Tibial artery (tissue), 4 donors: ENCODE results near the gene COL28A1.

Source experiments
- DNase-seq, 2 donors: peaks; one replicate each; pipeline ENCODE4 v3.0.0-alpha.2; 2019
- H3K27ac ChIP-seq, 2 donors: fragments of 200-600 bp; sonication (generic) in 1 of 2; 1 replicate in 1 of 2; 2 replicates in 1 of 2; pipeline ENCODE4 v1.5.1; 2018 to 2019; ENCODE audit warnings: mild to moderate bottlenecking in 1 of 2
- H3K27me3 ChIP-seq, 2 donors: fragments of 200-600 bp; sonication (generic) in 1 of 2; one replicate each; pipeline versions ENCODE4 v1.5.1 to v1.6.0; 2016 to 2019
- H3K36me3 ChIP-seq, 3 donors: fragments of 200-600 bp; sonication (generic) in 2 of 3; one replicate each; pipeline ENCODE4 v1.5.1; 2016 to 2019; ENCODE audit warnings: mild to moderate bottlenecking in 2 of 3
- H3K4me1 ChIP-seq, 4 donors: fragments of 200-600 bp; sonication (generic) in 2 of 4; 1 replicate in 3 of 4; 2 replicates in 1 of 4; pipeline ENCODE4 v1.5.1; 2016 to 2019
- H3K4me3 ChIP-seq, 2 donors: fragments of 200-600 bp; sonication (generic) in 1 of 2; 1 replicate in 1 of 2; 2 replicates in 1 of 2; pipeline ENCODE4 v1.5.1; 2018 to 2019; ENCODE audit warnings: mild to moderate bottlenecking in 2 of 2
- H3K9me3 ChIP-seq, 3 donors: fragments of 200-600 bp; sonication (generic) in 1 of 3; one replicate each; pipeline ENCODE4 v1.5.1; 2016 to 2019
- CTCF ChIP-seq, 2 experiments: fragments of 200-600 bp in 1 of 2; fragments of 450-650 bp in 1 of 2; IDR thresholded peaks; one replicate each; pipeline ENCODE4 v1.5.1; 2017 to 2019; ENCODE audit warnings: antibody characterized with exemption in 2 of 2, mild to moderate bottlenecking in 1 of 2, moderate library complexity in 1 of 2
- intact Hi-C: fragments of 100-400 bp; cut with DNase I; formaldehyde crosslinking; loops from one replicate; pipeline ENCODE4 v1.15.0; 2023; ENCODE audit warnings: low total_unique reads

COL28A1 gene

DNA sequence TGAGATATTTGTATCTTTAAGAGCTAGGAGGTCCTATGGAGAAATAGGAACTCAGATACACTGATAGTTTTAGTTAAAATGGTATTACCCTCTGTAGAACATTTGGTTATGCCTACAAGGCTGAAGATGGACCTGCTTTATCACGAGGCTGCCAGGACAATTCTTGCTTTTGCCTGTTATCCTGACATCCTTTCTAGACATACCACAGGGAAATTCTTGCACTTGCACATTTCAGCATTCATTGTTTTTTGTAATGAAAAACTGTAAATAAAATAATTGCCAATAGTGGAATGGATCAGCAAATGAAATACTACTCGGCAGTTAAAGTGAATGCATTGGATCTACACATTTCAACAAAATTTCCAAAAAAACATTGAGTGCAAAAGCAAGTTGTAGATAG, 9.7 kb downstream of the COL28A1 start:
- Histone ChIP-seq H3K27ac (no peak overlapping the region), H3K4me1 (no peaks in the 10 kb centered on the region), H3K9me3 (no peaks in the 10 kb centered on the region), H3K36me3 (no peaks in the 10 kb centered on the region), H3K27me3 (no peaks in the 10 kb centered on the region), H3K4me3 (no peak overlapping the region)
- intact Hi-C loops = no loop called here
- no peak for DNase-seq
- TF ChIP-seq CTCF (IDR thresholded peaks at IDR 0.05) = no peak

DNA sequence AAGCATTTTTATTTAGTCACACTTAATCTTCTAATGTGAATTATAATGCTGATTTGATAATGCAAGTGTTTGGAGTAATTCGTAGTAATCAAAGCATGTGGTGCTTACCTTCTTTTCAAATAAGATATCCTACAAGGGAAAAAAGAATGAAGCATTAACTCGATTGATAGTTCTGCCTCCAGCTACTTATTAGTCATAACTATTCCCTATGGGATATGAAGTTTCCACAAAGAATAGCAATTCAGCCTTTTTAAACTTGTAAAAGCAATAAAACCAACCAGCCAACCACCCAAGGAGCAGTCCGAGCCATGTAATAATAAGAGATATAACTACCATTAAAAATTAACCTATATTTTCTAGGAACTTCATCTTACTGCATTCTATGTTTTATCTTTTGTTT, 11.6 kb downstream of the COL28A1 start:
- Histone ChIP-seq H3K27me3 (no peaks in the 10 kb centered on the region), H3K4me3 (no peak overlapping the region), H3K27ac (no peak overlapping the region), H3K36me3 (no peaks in the 10 kb centered on the region), H3K9me3 (no peaks in the 10 kb centered on the region), H3K4me1 (no peaks in the 10 kb centered on the region)
- intact Hi-C loops = no loop called here
- TF ChIP-seq CTCF (IDR thresholded peaks at IDR 0.05) = no peak
- no peak for DNase-seq

- Histone ChIP-seq H3K9me3 (no peaks in the 10 kb centered on the region), H3K4me3 (no peak overlapping the region), H3K36me3 (no peaks in the 10 kb centered on the region), H3K27me3 (no peaks in the 10 kb centered on the region), H3K4me1 (no peaks in the 10 kb centered on the region), H3K27ac (no peak overlapping the region)
- DNase-seq = no peak
- intact Hi-C loops = no loop called here
- no peak for TF ChIP-seq CTCF (IDR thresholded peaks at IDR 0.05)
Observed at GRCh38 chr7:7522421-7522820, 13.3 kb downstream of the COL28A1 start.

DNA sequence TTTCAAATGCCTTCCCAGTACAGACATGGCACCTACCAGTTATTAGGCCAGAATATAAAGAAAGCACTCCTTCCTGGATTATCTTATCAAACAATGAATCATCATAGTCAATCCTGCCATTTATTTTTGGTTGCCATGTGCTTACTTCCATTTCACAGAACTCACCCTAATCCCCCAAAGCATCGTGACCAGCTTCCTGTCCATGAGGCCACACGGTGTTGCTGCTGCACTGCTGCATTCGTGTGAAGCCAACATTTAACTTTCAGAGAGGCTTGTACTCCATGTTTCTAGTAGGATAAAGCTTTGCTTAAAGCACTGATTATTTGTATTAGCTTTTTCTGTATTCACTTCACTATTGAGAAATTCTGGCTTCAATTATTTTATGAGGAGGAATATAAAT, 14.4 kb downstream of the COL28A1 start:
- Histone ChIP-seq H3K4me3 (no peak overlapping the region), H3K27ac (no peak overlapping the region), H3K9me3 (no peaks in the 10 kb centered on the region), H3K4me1 (no peaks in the 10 kb centered on the region), H3K27me3 (no peaks in the 10 kb centered on the region), H3K36me3 (no peaks in the 10 kb centered on the region)
- intact Hi-C loops = no loop called here
- no peak for DNase-seq
- TF ChIP-seq CTCF (IDR thresholded peaks at IDR 0.05) = no peak

GRCh38 chr7:7519528-7519927, 16.1 kb downstream of the COL28A1 start:
- Histone ChIP-seq H3K27me3 (no peaks in the 10 kb centered on the region), H3K9me3 (no peaks in the 10 kb centered on the region), H3K4me1 (no peaks in the 10 kb centered on the region), H3K27ac (no peak overlapping the region), H3K36me3 (no peaks in the 10 kb centered on the region), H3K4me3 (no peak overlapping the region)
- intact Hi-C loops = no loop called here
- no peak for TF ChIP-seq CTCF (IDR thresholded peaks at IDR 0.05)
- no peak for DNase-seq

DNA sequence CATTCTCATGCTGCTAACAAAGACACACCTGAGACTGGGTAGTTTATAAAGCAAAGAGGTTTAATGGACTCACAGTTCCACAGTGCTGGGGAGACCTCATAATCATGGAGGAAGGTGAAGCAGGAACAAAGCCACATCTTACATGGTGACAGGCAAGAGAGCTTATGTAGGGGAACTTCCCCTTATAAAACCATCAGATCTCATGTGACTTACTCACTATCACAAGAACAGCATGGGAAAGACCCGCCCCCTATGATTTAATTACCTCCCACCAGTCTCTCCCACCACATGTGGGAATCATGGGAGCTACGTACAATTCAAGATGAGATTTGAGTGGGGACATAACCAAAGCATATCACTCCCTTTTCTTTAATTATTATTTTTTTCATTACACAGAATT, 16.6 kb downstream of the COL28A1 start:
- H3K27ac ChIP-seq = no peak overlapping the region
- H3K27me3 ChIP-seq = no peaks in the 10 kb centered on the region
- intact Hi-C loops = no loop called here
- no peaks in the 10 kb centered on the region for H3K4me1 ChIP-seq
- no peak overlapping the region for H3K4me3 ChIP-seq
- TF ChIP-seq CTCF (IDR thresholded peaks at IDR 0.05) = no peak
- no peaks in the 10 kb centered on the region for H3K9me3 ChIP-seq
- no peaks in the 10 kb centered on the region for H3K36me3 ChIP-seq
- no peak for DNase-seq
